ENCODE measurements around the gene VARS1. TPM values are rescaled to one million over a fixed set of nuclear protein-coding genes. Genes with fewer than 3 reads are reported as not detected.

The VARS1 gene
- total RNA-seq, 1 donor from 2014 or later = 29.1 TPM

Small RNA genes within 50 kb of the gene (small RNA-seq; reads per million reads assigned to genes)
- gene MSH5-SAPCD1 (ENCODE audit: low replicate concordance) (not detected), gene RF00019 (ENCODE audit: low replicate concordance) (not detected), gene RNU6-850P (ENCODE audit: low replicate concordance) (not detected), gene SAPCD1 (ENCODE audit: low replicate concordance) (not detected), gene SNORD48 (ENCODE audit: low replicate concordance) (93.5 reads per million, percentile 96 among the genes with 10 or more reads in this experiment), gene SNORD52 (ENCODE audit: low replicate concordance) (not detected)

Other genes with a start within 250 kb of the VARS1 start
- 1.4 TPM for gene ATP6V1G2, start 249.1 kb downstream of the VARS1 start, total RNA-seq
- 12.1 TPM for gene NFKBIL1, start 248.1 kb downstream of the VARS1 start, total RNA-seq
- gene LTA, start 223.5 kb downstream of the VARS1 start, total RNA-seq = not detected
- 1.9 TPM for gene TNF, start 220.2 kb downstream of the VARS1 start, total RNA-seq
- 1.6 TPM for gene LTB, start 213.3 kb downstream of the VARS1 start, total RNA-seq
- gene LST1, start 209.5 kb downstream of the VARS1 start, total RNA-seq = 7.6 TPM
- not detected for gene NCR3, start 202.7 kb downstream of the VARS1 start, total RNA-seq
- 23.8 TPM for gene AIF1, start 180.5 kb downstream of the VARS1 start, total RNA-seq
- 49.6 TPM for gene PRRC2A, start 175.0 kb downstream of the VARS1 start, total RNA-seq
- 101 TPM for gene BAG6, start 143.1 kb downstream of the VARS1 start, total RNA-seq
- gene APOM, start 139.9 kb downstream of the VARS1 start, total RNA-seq = 1.2 TPM
- 14.1 TPM for gene C6orf47, start 135.0 kb downstream of the VARS1 start, total RNA-seq
- 8.2 TPM for gene GPANK1, start 130.8 kb downstream of the VARS1 start, total RNA-seq
- 75.8 TPM for gene CSNK2B, start 129.7 kb downstream of the VARS1 start, total RNA-seq
- 4.0 TPM for gene LY6G5B, start 125.8 kb downstream of the VARS1 start, total RNA-seq
- gene LY6G5C, start 114.7 kb downstream of the VARS1 start, total RNA-seq = not detected
- 36.0 TPM for gene ABHD16A, start 92.4 kb downstream of the VARS1 start, total RNA-seq
- gene LY6G6F, start 88.9 kb downstream of the VARS1 start, total RNA-seq = not detected
- gene LY6G6D, start 80.4 kb downstream of the VARS1 start, total RNA-seq = 10.3 TPM
- gene LY6G6C, start 74.0 kb downstream of the VARS1 start, total RNA-seq = 20.4 TPM
- 0.59 TPM for gene MPIG6B, start 72.4 kb downstream of the VARS1 start, total RNA-seq
- 62.2 TPM for gene DDAH2, start 66.5 kb downstream of the VARS1 start, total RNA-seq
- 185 TPM for gene CLIC1, start 59.2 kb downstream of the VARS1 start, total RNA-seq
- gene MSH5, start 55.7 kb downstream of the VARS1 start, total RNA-seq = 9.1 TPM
- gene SAPCD1, start 33.1 kb downstream of the VARS1 start, total RNA-seq = 3.9 TPM
- gene VWA7, start 18.4 kb downstream of the VARS1 start, total RNA-seq = 0.99 TPM
- gene LSM2, start 11.2 kb upstream of the VARS1 start, total RNA-seq = 21.0 TPM
- gene HSPA1L, start 19.5 kb upstream of the VARS1 start, total RNA-seq = 1.8 TPM
- gene HSPA1A, start 19.8 kb upstream of the VARS1 start, total RNA-seq = 213 TPM
- gene HSPA1B, start 32.0 kb upstream of the VARS1 start, total RNA-seq = 286 TPM
- gene NEU1, start 67.1 kb upstream of the VARS1 start, total RNA-seq = 19.0 TPM
- gene SLC44A4, start 83.2 kb upstream of the VARS1 start, total RNA-seq = 0.10 TPM
- 25.6 TPM for gene EHMT2, start 101.9 kb upstream of the VARS1 start, total RNA-seq
- 3.9 TPM for gene ZBTB12, start 106.3 kb upstream of the VARS1 start, total RNA-seq
- gene C2, start 132.0 kb upstream of the VARS1 start, total RNA-seq = 4.9 TPM
- 2.2 TPM for gene CFB, start 150.3 kb upstream of the VARS1 start, total RNA-seq
- gene NELFE, start 163.2 kb upstream of the VARS1 start, total RNA-seq = 46.1 TPM
- 23.3 TPM for gene SKIC2, start 163.4 kb upstream of the VARS1 start, total RNA-seq
- gene DXO, start 176.4 kb upstream of the VARS1 start, total RNA-seq = 5.8 TPM
- 5.8 TPM for gene C4A, start 186.3 kb upstream of the VARS1 start, total RNA-seq
- 4.2 TPM for gene C4B, start 219.0 kb upstream of the VARS1 start, total RNA-seq
- gene CYP21A2, start 242.7 kb upstream of the VARS1 start, total RNA-seq = not detected

Measured in skin of body (tissue), 2 donors.